ENCODE results near the gene ZBED4.

DNA sequence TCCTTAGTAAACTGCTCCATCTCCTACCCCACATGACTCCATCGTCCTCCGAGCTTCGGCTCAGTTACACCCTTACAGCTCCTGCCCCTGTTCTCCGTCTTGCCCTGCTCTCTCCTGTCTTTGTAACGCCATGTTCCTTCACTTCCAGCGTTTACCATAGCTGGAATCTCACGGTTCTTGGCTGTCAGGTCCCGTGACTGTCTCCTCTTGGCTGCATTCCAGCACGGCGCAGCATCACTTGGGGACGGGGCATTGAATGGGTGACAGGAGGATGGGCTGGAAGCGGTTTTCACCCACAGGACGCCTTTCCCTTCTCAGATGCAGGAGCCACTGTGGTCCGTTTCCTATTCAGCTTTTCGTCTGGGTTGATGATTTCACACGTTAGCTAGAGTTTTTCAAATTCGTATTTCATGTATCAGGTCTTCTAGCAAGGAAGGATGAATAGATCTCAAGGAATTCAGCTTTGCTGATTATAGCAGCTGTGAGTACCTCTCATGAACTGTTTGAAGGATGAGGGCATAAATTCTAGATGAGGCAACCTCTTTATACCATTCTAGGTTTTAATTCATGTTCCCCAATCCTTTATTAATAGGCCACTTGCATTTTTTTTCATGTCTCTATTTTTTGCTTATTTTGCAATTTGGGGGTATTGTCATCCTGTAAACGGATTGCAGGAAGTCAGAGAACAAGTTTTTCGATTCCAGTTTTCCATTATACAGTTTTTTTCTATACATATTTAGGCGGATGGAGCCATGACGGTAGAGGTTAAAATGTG, 29.1 kb downstream of the ZBED4 start:
- TF ChIP-seq, protein P1, sequence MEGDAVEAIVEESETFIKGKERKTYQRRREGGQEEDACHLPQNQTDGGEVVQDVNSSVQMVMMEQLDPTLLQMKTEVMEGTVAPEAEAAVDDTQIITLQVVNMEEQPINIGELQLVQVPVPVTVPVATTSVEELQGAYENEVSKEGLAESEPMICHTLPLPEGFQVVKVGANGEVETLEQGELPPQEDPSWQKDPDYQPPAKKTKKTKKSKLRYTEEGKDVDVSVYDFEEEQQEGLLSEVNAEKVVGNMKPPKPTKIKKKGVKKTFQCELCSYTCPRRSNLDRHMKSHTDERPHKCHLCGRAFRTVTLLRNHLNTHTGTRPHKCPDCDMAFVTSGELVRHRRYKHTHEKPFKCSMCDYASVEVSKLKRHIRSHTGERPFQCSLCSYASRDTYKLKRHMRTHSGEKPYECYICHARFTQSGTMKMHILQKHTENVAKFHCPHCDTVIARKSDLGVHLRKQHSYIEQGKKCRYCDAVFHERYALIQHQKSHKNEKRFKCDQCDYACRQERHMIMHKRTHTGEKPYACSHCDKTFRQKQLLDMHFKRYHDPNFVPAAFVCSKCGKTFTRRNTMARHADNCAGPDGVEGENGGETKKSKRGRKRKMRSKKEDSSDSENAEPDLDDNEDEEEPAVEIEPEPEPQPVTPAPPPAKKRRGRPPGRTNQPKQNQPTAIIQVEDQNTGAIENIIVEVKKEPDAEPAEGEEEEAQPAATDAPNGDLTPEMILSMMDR (IDR thresholded peaks at IDR 0.05; ENCODE audit: low read length) = no peak
- TF ChIP-seq EZH2 (IDR thresholded peaks at IDR 0.05; ENCODE audit: borderline replicate concordance, low read length) = no peak

Measured in OCI-LY1 (cell line).